Lung (tissue), 12 donors: ENCODE results near the gene LPIN1. TPM values are rescaled to one million over a fixed set of nuclear protein-coding genes. Genes with fewer than 3 reads are reported as not detected.
A peak's percentile ranks its signal among the peaks of the same experiment; 100 is the strongest.

ENCODE experiments used
- ATAC-seq: fragments of 200-7000 bp; cut with Tn5 transposase; one replicate; pipeline ENCODE4 v1.9.1; 2020; ENCODE audit warnings: moderate number of reproducible peaks; ENCODE audit not compliant: insufficient read depth, low FRiP score
- DNase-seq, 3 donors: peaks; one replicate each; pipeline ENCODE4 v3.0.0-alpha.2; 2013 to 2017
- H3K27ac ChIP-seq, 2 donors: one replicate each; pipeline ENCODE4 v1.5.1; 2013; ENCODE audit warnings: mild to moderate bottlenecking in 2 of 2, moderate library complexity in 2 of 2, control low read depth in 1 of 2, inconsistent platforms in 1 of 2, low read depth in 1 of 2, low read length in 1 of 2
- H3K27me3 ChIP-seq, 3 donors: one replicate each; pipeline ENCODE4 v1.5.1; 2013; ENCODE audit warnings: low read length in 2 of 3; ENCODE audit not compliant: control insufficient read depth in 3 of 3, insufficient read depth in 3 of 3
- H3K36me3 ChIP-seq, 4 donors: one replicate each; pipeline ENCODE4 v1.5.1; 2013; ENCODE audit warnings: low read length in 4 of 4, mild to moderate bottlenecking in 1 of 4, moderate library complexity in 1 of 4; ENCODE audit not compliant: control insufficient read depth in 4 of 4, insufficient read depth in 4 of 4
- H3K4me1 ChIP-seq, 5 donors: one replicate each; pipeline ENCODE4 v1.5.1; 2013; ENCODE audit warnings: low read length in 5 of 5, mild to moderate bottlenecking in 2 of 5, moderate library complexity in 1 of 5; ENCODE audit not compliant: control insufficient read depth in 5 of 5, insufficient read depth in 5 of 5
- H3K4me3 ChIP-seq: one replicate; pipeline ENCODE4 v1.5.1; 2013; ENCODE audit warnings: mild to moderate bottlenecking, control low read depth, moderate library complexity
- H3K9ac ChIP-seq, 2 donors: one replicate each; pipeline ENCODE4 v1.5.1; 2013; ENCODE audit warnings: low read length in 2 of 2, control low read depth in 1 of 2; ENCODE audit not compliant: insufficient read depth in 1 of 2
- H3K9me3 ChIP-seq, 4 donors: one replicate each; pipeline ENCODE4 v1.5.1; 2013; ENCODE audit warnings: low read length in 3 of 4, mild to moderate bottlenecking in 1 of 4, moderate library complexity in 1 of 4; ENCODE audit not compliant: control insufficient read depth in 4 of 4, insufficient read depth in 3 of 4
- WGBS, 2 donors: extraction: QIAGEN DNeasy Blood & Tissue Kit; methylation state at CpG; one replicate each; pipeline ENCODE4 v1.1.7; 2013; 5-methylcytosine and 5-hydroxymethylcytosine counted together
- polyA plus RNA-seq, 2 donors: library from polyadenylated mRNA; stranded (reverse); fragments of 200-250 nt; gene quantifications; one replicate each; pipeline ENCODE4 v1.2.1, GENCODE V29; 2013
- total RNA-seq, 2 donors: library from RNA; depleted of rRNA in 1 of 2; stranded (reverse); fragments of >200 nt in 1 of 2; gene quantifications; one replicate each; pipeline ENCODE4 v1.2.1, GENCODE V29; 2014 to 2021
- TF ChIP-seq, protein P1 (sequence below): IDR thresholded peaks from 2 replicates; pipeline ENCODE4 v1.5.1; 2012; ENCODE audit warnings: mild to moderate bottlenecking; ENCODE audit errors: control extremely low read depth, extremely low read depth
- donor health status: control.
- donor health status: control.
- donor health status: Bipolar disorder and iron deficiency.
- donor health status: healthy.
- donor health status: DM: yes; HTN: yes; CAD: no.

Gene LPIN1
- total and polyA plus RNA-seq, 4 donors = 14.7 to 43.4 (median 26.0) TPM

DNA sequence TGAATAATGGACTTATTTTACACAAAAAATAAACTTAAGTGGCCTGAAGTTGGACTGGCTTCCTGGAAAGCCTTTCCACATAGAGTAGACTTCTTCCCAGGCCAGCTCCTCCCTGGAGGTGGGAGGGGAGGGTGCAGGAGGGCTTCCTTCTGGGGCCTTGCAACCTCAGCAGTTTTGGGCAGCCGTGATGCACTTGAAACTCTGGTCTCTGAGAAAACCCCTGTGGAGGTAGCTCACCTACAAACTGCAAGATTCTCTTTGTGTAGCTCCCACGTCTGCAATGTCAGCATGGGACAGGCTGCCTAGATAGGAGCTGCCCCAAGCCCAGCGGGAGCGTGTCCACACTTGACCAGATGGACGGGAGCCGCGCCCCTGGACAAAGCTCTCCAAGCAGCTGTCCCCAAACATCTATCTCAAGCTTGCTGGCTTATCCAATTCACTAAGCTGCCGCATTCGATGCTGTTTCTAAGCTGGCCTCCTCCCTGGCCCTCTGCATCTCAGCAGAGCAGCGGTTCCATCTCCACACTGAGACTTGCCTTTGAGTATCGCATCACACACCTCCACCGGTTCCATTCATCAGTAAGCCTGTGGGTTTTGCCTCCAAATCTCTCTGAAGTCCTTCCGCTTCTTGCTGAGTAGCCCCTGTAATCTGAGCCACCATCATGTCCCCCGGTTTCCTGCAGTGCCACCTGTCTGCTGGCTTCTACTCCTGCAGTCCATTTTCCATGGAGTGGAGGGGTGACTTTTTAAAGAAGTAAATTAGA lies 1.6 kb upstream of the LPIN1 start:
- no peak for ATAC-seq
- H3K4me1 ChIP-seq = peaks cover 0 to 37% (median 10%) of the 10 kb centered on the region in 5 donors
- no peaks in the 10 kb centered on the region for H3K9me3 ChIP-seq
- H3K4me3 ChIP-seq = no peak overlapping the region
- H3K27me3 ChIP-seq = no peaks in the 10 kb centered on the region
- H3K9ac ChIP-seq = no peak overlapping the region
- peak overlapping the region; percentile 43 to 84 for H3K27ac ChIP-seq
- WGBS, 2 donors = 47 to 69% methylated on average over 14 of the region's 14 CpGs
- TF ChIP-seq, protein P1, sequence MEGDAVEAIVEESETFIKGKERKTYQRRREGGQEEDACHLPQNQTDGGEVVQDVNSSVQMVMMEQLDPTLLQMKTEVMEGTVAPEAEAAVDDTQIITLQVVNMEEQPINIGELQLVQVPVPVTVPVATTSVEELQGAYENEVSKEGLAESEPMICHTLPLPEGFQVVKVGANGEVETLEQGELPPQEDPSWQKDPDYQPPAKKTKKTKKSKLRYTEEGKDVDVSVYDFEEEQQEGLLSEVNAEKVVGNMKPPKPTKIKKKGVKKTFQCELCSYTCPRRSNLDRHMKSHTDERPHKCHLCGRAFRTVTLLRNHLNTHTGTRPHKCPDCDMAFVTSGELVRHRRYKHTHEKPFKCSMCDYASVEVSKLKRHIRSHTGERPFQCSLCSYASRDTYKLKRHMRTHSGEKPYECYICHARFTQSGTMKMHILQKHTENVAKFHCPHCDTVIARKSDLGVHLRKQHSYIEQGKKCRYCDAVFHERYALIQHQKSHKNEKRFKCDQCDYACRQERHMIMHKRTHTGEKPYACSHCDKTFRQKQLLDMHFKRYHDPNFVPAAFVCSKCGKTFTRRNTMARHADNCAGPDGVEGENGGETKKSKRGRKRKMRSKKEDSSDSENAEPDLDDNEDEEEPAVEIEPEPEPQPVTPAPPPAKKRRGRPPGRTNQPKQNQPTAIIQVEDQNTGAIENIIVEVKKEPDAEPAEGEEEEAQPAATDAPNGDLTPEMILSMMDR = no peak
- DNase-seq = peak; percentile 35 to 63 (median 54)
- no peaks in the 10 kb centered on the region for H3K36me3 ChIP-seq

DNA sequence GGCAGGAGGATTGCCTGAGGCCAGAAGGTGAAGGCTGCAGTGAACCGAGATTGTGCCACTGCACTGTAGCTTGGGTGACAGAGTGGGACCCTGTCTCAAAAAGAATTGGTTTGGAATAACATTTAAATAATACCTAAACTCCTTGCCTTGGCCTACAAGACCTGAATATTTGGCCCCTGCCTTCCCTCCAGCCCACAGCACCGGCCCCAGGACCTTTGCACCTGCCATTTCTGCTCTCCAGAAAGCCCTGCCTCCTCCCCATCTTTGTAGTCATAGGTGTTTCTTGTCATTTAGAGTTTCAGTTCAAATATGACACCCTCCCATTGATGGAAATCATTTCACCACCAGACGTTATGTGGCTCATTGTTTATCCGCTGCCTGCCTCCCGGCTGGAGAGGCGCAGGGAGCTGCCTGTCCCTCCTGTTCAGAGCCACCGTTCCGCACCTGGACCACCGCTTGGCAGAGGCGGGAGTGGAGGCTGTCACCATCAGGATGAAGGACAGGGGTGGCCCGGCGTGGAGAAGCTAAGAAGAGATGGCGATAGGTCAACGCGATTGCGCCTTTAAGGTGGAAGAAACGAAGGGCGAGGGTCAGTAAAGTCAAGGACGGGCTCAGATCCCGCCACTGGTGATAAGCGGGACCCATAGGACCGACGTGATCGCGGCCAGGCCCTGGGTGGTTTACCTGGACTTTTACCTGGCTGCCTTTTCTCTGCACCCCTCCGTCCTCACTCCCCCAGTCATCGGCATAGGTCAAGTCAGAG lies 638 bp upstream of the LPIN1 start:
- DNase-seq (no peak), ATAC-seq (no peak)
- Histone ChIP-seq H3K36me3 (no peaks in the 10 kb centered on the region), H3K27ac (peak overlapping the region in 1 of 2 donors; percentile 44), H3K4me3 (no peak overlapping the region), H3K27me3 (no peaks in the 10 kb centered on the region), H3K9me3 (no peaks in the 10 kb centered on the region), H3K4me1 (peaks cover 0 to 37% (median 10%) of the 10 kb centered on the region in 5 donors), H3K9ac (peak overlapping the region in 1 of 2 donors; percentile 74)
- 53 to 55% methylated on average over 27 of the region's 27 CpGs for WGBS, 2 donors
- TF ChIP-seq, protein P1 = no peak

DNA sequence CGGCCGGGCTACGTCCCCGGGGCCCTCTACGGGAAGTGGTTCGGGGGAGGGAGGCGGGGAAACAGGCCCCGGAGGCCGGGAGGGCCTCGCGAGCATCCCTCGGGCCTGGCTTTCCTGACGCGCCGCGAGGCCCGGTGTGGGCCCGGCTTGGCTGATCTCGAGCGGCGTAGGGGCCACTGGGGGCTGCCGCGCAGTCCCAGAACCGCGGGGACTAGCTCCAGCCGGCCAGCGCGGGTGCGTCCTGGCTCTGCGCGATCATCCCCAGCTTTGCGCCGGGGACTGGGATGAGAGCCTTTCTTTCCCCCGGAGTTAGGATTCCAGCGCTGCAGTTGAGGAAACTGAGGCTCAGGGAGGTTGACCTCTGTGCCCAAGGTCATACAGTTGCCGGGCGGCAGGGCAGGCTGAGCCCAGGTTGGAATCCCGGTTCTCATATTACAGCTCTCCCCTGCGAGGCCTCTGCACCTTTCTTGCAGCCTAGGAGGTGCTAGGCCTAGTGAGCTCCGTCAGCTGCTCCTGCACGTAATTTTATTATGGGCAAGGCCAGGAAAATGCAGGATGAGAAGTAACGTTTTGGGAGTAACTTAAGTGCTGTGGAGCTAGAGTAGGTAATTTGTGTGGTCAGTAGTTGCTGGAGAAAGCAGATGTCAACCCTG lies 501 bp downstream of the LPIN1 start:
- Histone ChIP-seq H3K36me3 (no peaks in the 10 kb centered on the region), H3K27me3 (no peaks in the 10 kb centered on the region), H3K9me3 (no peaks in the 10 kb centered on the region), H3K9ac (peak overlapping the region in 1 of 2 donors; percentile 50), H3K4me3 (peak overlapping the region; percentile 74), H3K4me1 (peaks cover 0 to 37% (median 10%) of the 10 kb centered on the region in 5 donors), H3K27ac (peak overlapping the region; percentile 82 to 90)
- no peak for ATAC-seq
- TF ChIP-seq, protein P1 = no peak
- DNase-seq = peak; percentile 34 to 56 (median 54)
- 1% methylated on average over 42 of the region's 42 CpGs for WGBS, 2 donors
